H9 (cell line): ENCODE measurements around the gene ACBD7. TPM values are rescaled to one million over a fixed set of nuclear protein-coding genes. Genes with fewer than 3 reads are reported as not detected.

Experiments
- DNase-seq: peaks from one replicate; pipeline ENCODE4 v3.0.0-alpha.2; 2017
- H2AFZ ChIP-seq: one replicate; pipeline ENCODE4 v1.6.1; 2013; ENCODE audit warnings: mild to moderate bottlenecking, low read length, control low read depth, moderate library complexity
- H2AK5ac ChIP-seq: 2 replicates; pipeline ENCODE4 v1.6.1; 2013; ENCODE audit warnings: low read length, control low read depth, mixed read lengths; ENCODE audit not compliant: insufficient read length
- H2BK120ac ChIP-seq: one replicate; pipeline ENCODE4 v1.6.1; 2013; ENCODE audit warnings: low read depth, mild to moderate bottlenecking, low read length, control low read depth, inconsistent platforms; ENCODE audit not compliant: poor library complexity, severe bottlenecking
- H2BK12ac ChIP-seq: 2 replicates; pipeline ENCODE4 v1.6.1; 2013; ENCODE audit warnings: low read length, control low read depth, mixed read lengths, low read depth; ENCODE audit not compliant: insufficient read length
- H2BK15ac ChIP-seq: 2 replicates; pipeline ENCODE4 v1.6.1; 2013; ENCODE audit warnings: low read depth, low read length, control low read depth
- H2BK20ac ChIP-seq: one replicate; pipeline ENCODE4 v1.6.1; 2013; ENCODE audit warnings: low read depth, mild to moderate bottlenecking, low read length, control low read depth, inconsistent platforms; ENCODE audit not compliant: poor library complexity, severe bottlenecking
- H2BK5ac ChIP-seq: 2 replicates; pipeline ENCODE4 v1.6.1; 2013; ENCODE audit warnings: low read length, control low read depth, mixed read lengths; ENCODE audit not compliant: insufficient read length
- H3K14ac ChIP-seq: 2 replicates; pipeline ENCODE4 v1.6.1; 2013; ENCODE audit warnings: low read length, control low read depth; ENCODE audit not compliant: insufficient read depth
- H3K18ac ChIP-seq: 2 replicates; pipeline ENCODE4 v1.6.1; 2013; ENCODE audit warnings: low read depth, mild to moderate bottlenecking, mixed read lengths, low read length, control low read depth; ENCODE audit not compliant: insufficient read length
- H3K23ac ChIP-seq: 2 replicates; pipeline ENCODE4 v1.6.1; 2013; ENCODE audit warnings: low read length, control low read depth, mixed read lengths, low read depth; ENCODE audit not compliant: insufficient read length
- H3K23me2 ChIP-seq: 2 replicates; pipeline ENCODE4 v1.6.1; 2013; ENCODE audit warnings: low read depth, mild to moderate bottlenecking, mixed read lengths, low read length, control low read depth; ENCODE audit not compliant: insufficient read length, poor library complexity, severe bottlenecking
- H3K27ac ChIP-seq: 2 replicates; pipeline ENCODE4 v1.5.1; 2013; ENCODE audit warnings: low read length, control low read depth, mixed read lengths, low read depth; ENCODE audit not compliant: insufficient read length
- H3K27me3 ChIP-seq: 2 replicates; pipeline ENCODE4 v1.6.1; 2013; ENCODE audit warnings: low read length, control low read depth, inconsistent platforms; ENCODE audit not compliant: insufficient read depth
- H3K4ac ChIP-seq: 2 replicates; pipeline ENCODE4 v1.6.1; 2013; ENCODE audit warnings: low read depth, mild to moderate bottlenecking, control low read depth, inconsistent platforms, low read length, moderate library complexity
- H3K4me1 ChIP-seq: 2 replicates; pipeline ENCODE4 v1.6.1; 2013; ENCODE audit warnings: low read length, control low read depth, inconsistent platforms; ENCODE audit not compliant: insufficient read depth
- H3K4me2 ChIP-seq: 2 replicates; pipeline ENCODE4 v1.6.1; 2013; ENCODE audit warnings: low read length, control low read depth, mixed read lengths; ENCODE audit not compliant: insufficient read length, insufficient read depth
- H3K56ac ChIP-seq: 2 replicates; pipeline ENCODE4 v1.6.1; 2013; ENCODE audit warnings: low read depth, mild to moderate bottlenecking, mixed read lengths, low read length, control low read depth; ENCODE audit not compliant: insufficient read length
- H3K79me1 ChIP-seq: 2 replicates; pipeline ENCODE4 v1.6.1; 2013; ENCODE audit warnings: low read depth, mild to moderate bottlenecking, moderate library complexity, low read length, control low read depth, inconsistent platforms; ENCODE audit not compliant: insufficient read depth, poor library complexity, severe bottlenecking
- H3K79me2 ChIP-seq: 2 replicates; pipeline ENCODE4 v1.6.1; 2013; ENCODE audit warnings: low read length, control low read depth, inconsistent platforms; ENCODE audit not compliant: insufficient read depth
- H3K9ac ChIP-seq: 2 replicates; pipeline ENCODE4 v1.6.1; 2013; ENCODE audit warnings: low read length, control low read depth, mixed read lengths; ENCODE audit not compliant: insufficient read length; ENCODE audit errors: extremely low read depth
- H3K9me3 ChIP-seq: one replicate; pipeline ENCODE4 v1.6.1; 2013; ENCODE audit warnings: low read depth, low read length, inconsistent platforms; ENCODE audit not compliant: control insufficient read depth
- H3T11ph ChIP-seq: one replicate; pipeline ENCODE4 v1.6.1; 2013; ENCODE audit warnings: mild to moderate bottlenecking, low read length, control low read depth, inconsistent platforms
- H4K20me1 ChIP-seq: one replicate; pipeline ENCODE4 v1.6.1; 2013; ENCODE audit not compliant: control insufficient read depth, insufficient read length, insufficient read depth
- H4K5ac ChIP-seq: 2 replicates; pipeline ENCODE4 v1.6.1; 2013; ENCODE audit warnings: low read depth, mild to moderate bottlenecking, mixed read lengths, low read length, control low read depth; ENCODE audit not compliant: insufficient read length
- H4K8ac ChIP-seq: replicated peaks from 2 replicates; pipeline ENCODE4 v1.6.1; 2013; ENCODE audit warnings: low read length, control low read depth, mixed read lengths, low read depth; ENCODE audit not compliant: insufficient read length
- H4K91ac ChIP-seq: 2 replicates; pipeline ENCODE4 v1.6.1; 2013; ENCODE audit warnings: low read depth, mild to moderate bottlenecking, moderate library complexity, mixed read lengths, low read length, control low read depth; ENCODE audit not compliant: insufficient read length
- H3K27ac Mint-ChIP-seq, 3 experiments: 2 replicates in 2 of 3; 3 replicates in 1 of 3; pipeline ENCODE4 v1.8.0; 2020 to 2021; ENCODE audit warnings: mixed read lengths in 3 of 3, mild to moderate bottlenecking in 1 of 3, moderate library complexity in 1 of 3
- H3K27me3 Mint-ChIP-seq: 2 replicates; pipeline ENCODE4 v1.8.0; 2021; ENCODE audit warnings: low read depth, mild to moderate bottlenecking, moderate library complexity, mixed read lengths
- H3K36me3 Mint-ChIP-seq, 3 experiments: 2 replicates in 2 of 3; 3 replicates in 1 of 3; pipeline ENCODE4 v1.8.0; 2020 to 2021; ENCODE audit warnings: low read depth in 3 of 3, mixed read lengths in 3 of 3; ENCODE audit not compliant: insufficient read depth in 1 of 3
- H3K4me1 Mint-ChIP-seq, 2 experiments: 2 replicates each; pipeline ENCODE4 v1.8.0; 2020; ENCODE audit warnings: mixed read lengths in 2 of 2
- H3K4me3 Mint-ChIP-seq, 2 experiments: 2 replicates in 1 of 2; 3 replicates in 1 of 2; pipeline ENCODE4 v1.8.0; 2020 to 2021; ENCODE audit warnings: mild to moderate bottlenecking in 2 of 2, mixed read lengths in 2 of 2, moderate library complexity in 1 of 2
- H3K9me3 Mint-ChIP-seq, 2 experiments: 2 replicates in 1 of 2; 3 replicates in 1 of 2; pipeline ENCODE4 v1.8.0; 2020; ENCODE audit warnings: mild to moderate bottlenecking in 2 of 2, mixed read lengths in 2 of 2, moderate library complexity in 1 of 2
- CTCF ChIP-seq: fragments of 200-600 bp; sonication (generic); conservative IDR thresholded peaks from 3 replicates; pipeline ENCODE4 v1.8.0; 2021; ENCODE audit warnings: antibody characterized with exemption, mild to moderate bottlenecking
- WGBS: extraction: QIAGEN DNeasy Blood & Tissue Kit; methylation state at CpG from one replicate; pipeline ENCODE4 v1.1.7; 2013; ENCODE audit warnings: missing lambda C conversion rate, low lambda C conversion rate, mixed read lengths; ENCODE audit not compliant: insufficient read length; ENCODE audit errors: extremely low coverage; 5-methylcytosine and 5-hydroxymethylcytosine counted together
- total RNA-seq: library from RNA; stranded (reverse); gene quantifications from 2 replicates; pipeline ENCODE4 v1.2.1, GENCODE V29; 2021

Gene ACBD7
- total RNA-seq, 1 experiment from 2014 or later: 25.0 TPM

GRCh38 chr10:15092855-15093408 is 4.4 kb upstream of the ACBD7 start:
- H3K4me3 Mint-ChIP-seq: no peak overlapping the region
- no CpG with 5 or more reads among the region's 16 CpGs for WGBS
- H3K36me3 Mint-ChIP-seq: peaks cover 0 to 5% (median 2%) of the 10 kb centered on the region in 3 experiments; a peak in 4 of 7 replicates
- no peak overlapping the region for H3T11ph ChIP-seq
- H3K4me2 ChIP-seq: no peak overlapping the region
- H2BK12ac ChIP-seq: no peak overlapping the region
- no peak overlapping the region for H2BK120ac ChIP-seq
- no peak overlapping the region for H3K27ac ChIP-seq
- H4K91ac ChIP-seq: no peak overlapping the region
- peaks cover 12% of the 10 kb centered on the region for H3K23me2 ChIP-seq
- no peak overlapping the region for H2BK20ac ChIP-seq
- no peaks in the 10 kb centered on the region for H3K4me1 ChIP-seq
- DNase-seq: no peak
- H3K79me1 ChIP-seq: no peaks in the 10 kb centered on the region
- H4K20me1 ChIP-seq: no peaks in the 10 kb centered on the region
- peaks cover 2% of the 10 kb centered on the region; the same call in 1 of the 2 replicates for H3K79me2 ChIP-seq
- no peaks in the 10 kb centered on the region; the same call in 1 of the 2 replicates for H3K27me3 ChIP-seq
- no peak overlapping the region for H4K5ac ChIP-seq
- H4K8ac ChIP-seq: no peak overlapping the region
- no peak overlapping the region for H2BK5ac ChIP-seq
- H3K56ac ChIP-seq: no peak overlapping the region
- H3K27ac Mint-ChIP-seq: no peak overlapping the region
- peaks cover 4 to 9% of the 10 kb centered on the region in 2 experiments for H3K4me1 Mint-ChIP-seq
- no peak overlapping the region for H3K4ac ChIP-seq
- no peak overlapping the region for H3K23ac ChIP-seq
- H3K18ac ChIP-seq: no peak overlapping the region
- TF ChIP-seq CTCF: no peak
- no peak overlapping the region for H3K9ac ChIP-seq
- H2BK15ac ChIP-seq: no peak overlapping the region
- H2AFZ ChIP-seq: no peak overlapping the region
- H3K14ac ChIP-seq: no peak overlapping the region
- H3K9me3 ChIP-seq: no peaks in the 10 kb centered on the region
- H3K27me3 Mint-ChIP-seq: peaks cover 4% of the 10 kb centered on the region; the same call in 1 of the 2 replicates
- H2AK5ac ChIP-seq: no peak overlapping the region
- H3K9me3 Mint-ChIP-seq: no peaks in the 10 kb centered on the region; a peak in 2 of 5 replicates
